ENCODE results near the gene HBE1. TPM values are rescaled to one million over a fixed set of nuclear protein-coding genes. Genes with fewer than 3 reads are reported as not detected.

HBE1 gene
- total RNA-seq, 1 experiment from 2014 or later: 3.2 TPM

- no peak for ATAC-seq
- no TSS peak for BruUV-seq (replicated peaks)
- CTCF ChIA-PET: no interaction called here
Measured at GRCh38 chr11:5231111-5231510, 38.6 kb downstream of the HBE1 start.

DNA sequence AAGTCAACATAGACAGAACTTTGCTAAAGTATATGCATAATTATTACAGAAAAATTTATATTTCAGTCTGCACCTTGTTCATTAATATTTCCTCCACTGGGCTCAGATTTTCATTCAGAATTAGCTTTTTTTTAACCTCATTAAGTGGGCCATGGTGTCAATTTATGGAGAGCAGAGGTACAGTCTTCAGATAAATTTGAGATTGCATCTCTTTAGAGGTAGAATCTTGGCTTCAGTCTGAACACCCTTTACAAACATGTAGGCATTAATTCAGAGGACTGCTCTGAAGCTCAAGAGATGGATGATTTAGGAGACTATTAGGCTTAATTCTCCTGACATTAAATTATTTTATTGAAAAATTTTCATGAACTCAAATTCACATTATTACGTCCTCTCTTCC is 39.5 kb downstream of the HBE1 start:
- Histone ChIP-seq H3K27ac (ENCODE audit: low read length) (no peak overlapping the region), H3K27me3 (ENCODE audit: control insufficient read depth, insufficient read depth, low read length) (no peaks in the 10 kb centered on the region), H3K9me3 (ENCODE audit: control insufficient read depth, insufficient read depth, low read depth, low read length) (no peaks in the 10 kb centered on the region), H3K4me1 (ENCODE audit: control insufficient read depth, insufficient read depth, low read length) (no peaks in the 10 kb centered on the region), H3K36me3 (ENCODE audit: control insufficient read depth, insufficient read depth, low read length) (no peaks in the 10 kb centered on the region), H3K4me3 (ENCODE audit: low read depth in 2 of 2, low read length in 2 of 2) (no peak overlapping the region)
- ATAC-seq: no peak
- intact Hi-C loops (cut with micrococcal nuclease; ENCODE audit: unreplicated experiment): no loop called here
- no peak for DNase-seq (ENCODE audit: low read depth, low spot score)
- in situ Hi-C loops (cut with HindIII; ENCODE audit: low pct_unique_long_range_greater_than_20kb, low sequenced_read_pairs): no loop called here
- TF ChIP-seq TCF7L2 (IDR thresholded peaks at IDR 0.05; ENCODE audit: low read depth, low read length): no peak
- TF ChIP-seq, protein P1, sequence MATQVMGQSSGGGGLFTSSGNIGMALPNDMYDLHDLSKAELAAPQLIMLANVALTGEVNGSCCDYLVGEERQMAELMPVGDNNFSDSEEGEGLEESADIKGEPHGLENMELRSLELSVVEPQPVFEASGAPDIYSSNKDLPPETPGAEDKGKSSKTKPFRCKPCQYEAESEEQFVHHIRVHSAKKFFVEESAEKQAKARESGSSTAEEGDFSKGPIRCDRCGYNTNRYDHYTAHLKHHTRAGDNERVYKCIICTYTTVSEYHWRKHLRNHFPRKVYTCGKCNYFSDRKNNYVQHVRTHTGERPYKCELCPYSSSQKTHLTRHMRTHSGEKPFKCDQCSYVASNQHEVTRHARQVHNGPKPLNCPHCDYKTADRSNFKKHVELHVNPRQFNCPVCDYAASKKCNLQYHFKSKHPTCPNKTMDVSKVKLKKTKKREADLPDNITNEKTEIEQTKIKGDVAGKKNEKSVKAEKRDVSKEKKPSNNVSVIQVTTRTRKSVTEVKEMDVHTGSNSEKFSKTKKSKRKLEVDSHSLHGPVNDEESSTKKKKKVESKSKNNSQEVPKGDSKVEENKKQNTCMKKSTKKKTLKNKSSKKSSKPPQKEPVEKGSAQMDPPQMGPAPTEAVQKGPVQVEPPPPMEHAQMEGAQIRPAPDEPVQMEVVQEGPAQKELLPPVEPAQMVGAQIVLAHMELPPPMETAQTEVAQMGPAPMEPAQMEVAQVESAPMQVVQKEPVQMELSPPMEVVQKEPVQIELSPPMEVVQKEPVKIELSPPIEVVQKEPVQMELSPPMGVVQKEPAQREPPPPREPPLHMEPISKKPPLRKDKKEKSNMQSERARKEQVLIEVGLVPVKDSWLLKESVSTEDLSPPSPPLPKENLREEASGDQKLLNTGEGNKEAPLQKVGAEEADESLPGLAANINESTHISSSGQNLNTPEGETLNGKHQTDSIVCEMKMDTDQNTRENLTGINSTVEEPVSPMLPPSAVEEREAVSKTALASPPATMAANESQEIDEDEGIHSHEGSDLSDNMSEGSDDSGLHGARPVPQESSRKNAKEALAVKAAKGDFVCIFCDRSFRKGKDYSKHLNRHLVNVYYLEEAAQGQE (IDR thresholded peaks at IDR 0.05; ENCODE audit: insufficient read depth in 1 of 2, low read depth in 2 of 2, low read length in 1 of 2): no peak
- TF ChIP-seq CTCF (IDR thresholded peaks at IDR 0.05): no peak
- ChIA-PET POLR2A (no interaction called here), CTCF (no interaction called here)
- no TSS peak for BruUV-seq (replicated peaks)

More at GRCh38 chr11:5231111-5231510, 38.6 kb downstream of the HBE1 start:
- intact Hi-C loops (cut with micrococcal nuclease; ENCODE audit: unreplicated experiment) (no loop called here), in situ Hi-C loops (cut with HindIII; ENCODE audit: low pct_unique_long_range_greater_than_20kb, low sequenced_read_pairs) (no loop called here)
- TF ChIP-seq TCF7L2 (IDR thresholded peaks at IDR 0.05; ENCODE audit: low read depth, low read length) (no peak), POLR2AphosphoS5 (IDR thresholded peaks at IDR 0.05; ENCODE audit: low read depth, low read length) (no peak), SIN3A (IDR thresholded peaks at IDR 0.05; ENCODE audit: borderline replicate concordance, insufficient read depth, low read depth, low read length) (no peak), CTCF (IDR thresholded peaks at IDR 0.05) (no peak)
- TF ChIP-seq, protein P1 (IDR thresholded peaks at IDR 0.05; ENCODE audit: insufficient read depth in 1 of 2, low read depth in 2 of 2, low read length in 1 of 2): no peak
- POLR2A ChIA-PET: no interaction called here
- no peaks in the 10 kb centered on the region for H3K36me3 ChIP-seq (ENCODE audit: control insufficient read depth, insufficient read depth, low read length)
- H3K4me3 ChIP-seq (ENCODE audit: low read depth in 2 of 2, low read length in 2 of 2): no peak overlapping the region
- no peaks in the 10 kb centered on the region for H3K4me1 ChIP-seq (ENCODE audit: control insufficient read depth, insufficient read depth, low read length)
- no peaks in the 10 kb centered on the region for H3K27me3 ChIP-seq (ENCODE audit: control insufficient read depth, insufficient read depth, low read length)
- no peak overlapping the region for H3K27ac ChIP-seq (ENCODE audit: low read length)
- no peak for DNase-seq (ENCODE audit: low read depth, low spot score)
- H3K9me3 ChIP-seq (ENCODE audit: control insufficient read depth, insufficient read depth, low read depth, low read length): no peaks in the 10 kb centered on the region

All from Panc1 (cell line).